ENCODE measurements around the gene COL4A1.
A peak's percentile ranks its signal among the peaks of the same experiment; 100 is the strongest.

Gene COL4A1

DNA sequence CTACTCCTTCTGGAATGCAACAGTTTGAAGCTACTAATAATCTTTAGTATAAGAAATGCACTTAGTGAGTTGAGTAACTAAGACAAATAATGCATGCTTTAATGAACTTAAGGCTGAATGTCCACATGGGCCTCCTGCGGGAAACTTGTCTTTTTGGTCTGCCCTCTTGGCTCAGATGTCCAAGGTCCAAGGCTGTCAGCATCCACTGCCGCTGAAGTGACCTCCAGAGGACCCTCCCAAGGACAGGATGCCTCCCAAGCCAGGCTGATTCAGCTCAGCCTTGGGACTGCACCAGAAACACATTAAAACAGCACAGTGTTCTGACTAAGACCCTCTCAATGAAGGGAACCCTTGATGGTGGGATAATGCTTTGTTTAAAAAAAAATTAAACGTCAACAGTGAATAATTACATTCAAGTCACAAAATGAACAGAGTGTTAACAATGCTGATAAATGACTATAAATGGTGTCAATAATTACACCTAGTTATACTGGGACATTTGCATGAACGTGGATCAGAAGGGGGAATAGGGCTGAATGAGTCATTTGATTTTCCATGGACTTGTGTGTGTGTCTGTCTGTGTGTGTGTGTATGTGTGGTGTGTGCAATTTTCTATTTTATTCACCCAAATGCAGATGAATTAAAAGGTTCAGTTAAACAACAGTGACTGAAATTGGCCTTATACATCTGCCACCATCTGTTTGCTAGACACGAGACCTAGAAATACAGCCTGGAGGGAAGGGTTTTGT, 150.5 kb downstream of the COL4A1 start:
- DNase-seq, result no peak

DNA sequence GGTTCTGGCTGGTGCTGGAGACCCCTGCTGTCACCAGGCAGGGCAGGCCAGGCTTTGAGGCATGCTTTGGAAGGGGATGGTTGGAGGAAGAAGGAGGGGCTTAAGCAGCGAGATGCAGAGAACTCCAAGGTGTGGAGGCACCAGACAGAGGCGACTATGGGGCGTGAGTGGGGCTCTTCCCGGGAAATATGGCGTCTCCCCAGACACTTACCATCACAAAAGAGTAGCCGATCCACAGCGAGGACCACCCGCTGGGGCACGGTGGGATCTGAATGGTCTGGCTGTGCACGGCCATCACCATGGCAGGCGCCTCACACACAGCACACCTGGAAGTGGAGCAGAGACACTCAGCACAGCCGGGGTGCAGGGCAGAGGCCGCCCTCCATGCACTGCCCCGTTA, 151.9 kb downstream of the COL4A1 start:
- no peak for DNase-seq

DNA sequence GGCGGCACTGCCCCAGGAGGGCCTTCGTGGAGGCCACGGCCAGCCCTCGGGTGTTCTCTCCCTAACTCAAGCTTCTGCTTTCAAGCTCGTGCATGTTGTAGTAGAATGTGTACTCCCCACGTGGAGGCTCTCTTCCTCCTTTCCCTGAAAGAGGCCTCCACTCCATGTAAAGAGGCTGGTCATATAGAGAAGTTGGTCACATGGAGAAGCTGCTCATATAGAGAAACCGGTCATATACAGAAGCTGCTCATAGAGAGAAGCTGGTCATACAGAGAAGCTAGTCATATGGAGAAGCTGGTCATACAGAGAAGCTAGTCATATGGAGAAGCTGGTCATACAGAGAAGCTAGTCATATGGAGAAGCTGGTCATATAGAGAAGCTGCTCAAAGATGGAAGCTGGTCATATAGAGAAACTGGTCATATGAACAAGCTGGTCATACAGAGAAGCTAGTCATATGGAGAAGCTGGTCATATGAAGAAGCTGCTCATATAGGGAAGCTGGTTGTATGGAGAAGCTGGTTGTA, 152.5 kb downstream of the COL4A1 start:
- DNase-seq, result no peak

DNA sequence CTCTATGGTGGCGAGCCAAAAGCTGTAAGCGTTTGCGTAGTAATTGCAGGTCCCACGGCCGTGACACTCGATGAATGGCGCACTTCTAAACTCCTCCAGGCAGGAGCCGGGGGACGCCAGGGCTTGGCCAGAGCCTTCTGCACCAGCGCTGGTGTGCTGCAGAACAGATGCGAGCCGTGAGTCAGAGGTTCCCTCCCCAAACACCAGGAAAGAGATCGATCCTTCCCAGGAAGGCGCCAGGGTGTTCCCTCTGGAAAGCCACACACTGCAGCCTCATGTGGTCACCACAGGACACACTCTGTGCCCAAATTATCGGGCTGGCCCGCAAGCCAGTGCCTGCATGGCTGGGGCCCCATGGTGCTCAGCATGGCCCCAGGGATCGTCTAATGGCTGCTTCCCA, 154.6 kb downstream of the COL4A1 start:
- no peak for DNase-seq

DNA sequence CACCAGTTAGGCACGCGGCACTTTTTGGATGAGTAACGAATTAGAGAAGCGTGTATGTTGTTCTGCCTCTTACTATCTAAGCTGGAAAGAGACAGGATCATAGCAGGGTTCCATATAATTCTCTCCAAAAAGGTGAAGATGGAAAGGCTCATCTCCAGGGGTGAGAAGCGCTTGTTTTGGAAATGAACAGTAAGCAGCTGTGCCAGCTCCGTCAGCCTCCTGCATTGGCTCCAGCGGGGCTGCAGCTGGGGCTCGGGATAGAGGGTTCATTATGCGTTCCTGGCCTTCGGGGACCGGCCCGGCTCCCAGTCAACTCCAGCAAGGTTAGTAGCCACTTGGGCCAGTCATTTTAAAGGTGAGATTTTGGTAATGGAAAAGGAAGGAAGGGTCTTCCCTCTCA, 155.5 kb downstream of the COL4A1 start:
- no peak for DNase-seq

DNA sequence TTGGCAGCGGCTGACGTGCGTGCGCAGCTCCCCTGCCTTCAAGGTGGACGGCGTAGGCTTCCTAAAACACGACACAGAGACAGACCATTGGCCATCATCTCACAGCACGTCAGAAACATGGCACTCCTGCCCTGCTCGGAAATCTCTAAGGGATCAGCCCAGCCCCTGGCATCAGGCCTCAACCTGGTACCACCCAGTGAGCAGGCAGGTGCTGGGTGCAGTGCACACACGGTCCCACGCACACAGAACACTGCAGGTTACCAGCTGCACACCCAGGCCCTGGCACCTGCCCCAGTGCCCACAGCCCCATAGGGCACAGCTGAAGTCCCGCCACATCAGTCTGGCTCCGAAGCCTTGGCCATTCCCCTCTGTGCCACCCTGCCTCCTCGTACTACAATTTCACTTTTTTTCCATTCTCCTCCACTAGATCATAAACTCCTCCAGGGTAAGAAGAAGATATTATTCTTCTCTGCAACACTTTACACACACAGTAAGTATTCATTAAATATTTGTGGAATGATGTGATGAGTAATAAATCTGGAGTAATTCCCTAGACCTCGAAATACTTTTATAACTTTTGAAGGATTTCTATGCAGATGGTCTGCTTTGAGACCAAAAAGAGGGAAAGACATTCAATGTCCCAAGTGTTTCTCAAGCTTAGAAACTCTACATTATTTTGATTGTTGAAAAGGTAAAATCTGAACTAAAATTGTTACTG, 156.4 kb downstream of the COL4A1 start:
- no peak for DNase-seq

DNA sequence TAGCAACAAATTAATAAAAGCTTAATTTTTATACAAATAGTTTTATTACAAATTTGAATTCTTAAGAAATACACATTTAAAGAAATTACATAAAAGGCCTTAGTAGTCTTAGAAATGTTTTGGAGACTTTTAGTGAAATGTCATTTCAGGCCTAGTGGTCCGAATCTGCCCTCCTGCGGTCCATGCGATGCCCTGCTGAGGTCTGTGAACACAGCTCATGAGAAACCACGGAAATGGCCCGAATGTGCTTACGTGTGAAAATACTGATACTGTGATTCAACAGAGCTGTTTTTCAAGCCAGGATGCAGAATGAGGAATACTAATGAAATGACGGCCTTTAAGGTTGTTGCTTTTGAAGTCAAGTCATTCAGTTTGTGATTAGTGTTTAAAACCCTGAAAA, 157.9 kb downstream of the COL4A1 start:
- no peak for DNase-seq

DNA sequence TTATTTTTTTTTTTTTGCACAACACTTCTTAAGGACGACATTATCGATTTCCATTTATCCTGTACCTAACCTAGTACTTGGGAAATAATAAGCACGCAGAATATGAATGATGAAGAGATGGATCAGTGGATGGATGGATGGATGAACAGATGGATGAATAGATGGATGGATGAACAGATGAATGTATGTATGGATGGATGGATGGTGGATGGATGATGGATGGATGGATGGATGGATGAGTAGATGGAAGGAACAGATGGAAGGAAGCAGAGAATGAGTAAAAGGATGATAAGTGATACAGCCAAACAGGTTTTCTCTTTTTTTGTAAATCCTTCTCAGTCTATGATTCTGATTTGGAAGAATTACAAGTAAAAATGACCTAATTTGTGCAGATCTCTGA, 166.9 kb downstream of the COL4A1 start:
- no peak for DNase-seq

DNA sequence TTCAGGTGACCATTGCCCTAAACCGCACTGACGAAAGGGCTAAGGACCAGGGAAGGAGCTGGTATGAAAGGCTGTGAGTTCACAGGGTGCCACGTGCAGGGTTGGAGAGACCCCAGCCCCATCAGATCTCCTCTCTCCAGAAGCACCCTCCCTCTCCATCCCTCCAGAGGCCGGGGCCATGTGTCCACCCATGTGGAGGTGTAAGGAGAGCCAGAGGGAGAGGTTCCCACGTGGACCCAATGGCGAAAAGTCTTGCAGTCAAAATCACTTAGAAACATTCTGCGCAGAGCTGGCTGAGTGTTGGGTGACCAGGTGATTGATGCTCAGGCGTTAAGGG, 168.3 kb downstream of the COL4A1 start:
- DNase-seq, result no peak

DNA sequence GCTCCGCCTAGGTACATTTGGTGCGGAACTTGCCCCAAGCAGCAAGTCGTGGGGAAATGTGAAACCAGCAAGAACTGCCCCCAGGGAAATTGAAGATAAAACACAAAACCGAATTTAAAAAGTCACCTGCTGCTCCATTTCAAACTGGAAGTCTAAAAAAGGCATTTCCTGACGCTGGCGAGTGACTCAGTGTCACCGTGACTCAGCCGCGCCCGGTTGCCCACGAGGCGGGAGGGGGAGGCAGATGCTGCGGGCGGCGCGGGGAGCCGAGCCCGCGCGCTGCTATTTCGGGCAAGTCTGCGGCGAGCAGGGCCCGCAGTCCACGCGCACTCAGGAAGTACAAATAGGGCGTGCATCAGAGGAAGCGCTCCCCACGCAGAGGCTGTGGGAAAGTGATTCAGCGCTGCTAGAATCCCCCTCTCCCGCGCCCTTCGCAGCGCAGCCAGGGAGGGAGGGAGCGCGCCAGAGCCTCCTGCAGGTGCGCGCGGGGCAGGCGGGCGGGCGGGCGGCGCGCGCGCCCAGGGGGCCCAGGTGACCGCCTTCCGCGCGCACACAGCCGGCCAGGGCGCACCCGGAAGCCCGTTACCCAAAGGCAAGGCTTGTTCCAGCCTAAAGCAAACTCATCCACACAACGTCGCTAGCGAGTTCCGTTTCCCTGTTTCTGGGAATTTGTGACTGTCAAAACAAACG, 168.8 kb downstream of the COL4A1 start:
- DNase-seq, result peak; percentile 50

DNA sequence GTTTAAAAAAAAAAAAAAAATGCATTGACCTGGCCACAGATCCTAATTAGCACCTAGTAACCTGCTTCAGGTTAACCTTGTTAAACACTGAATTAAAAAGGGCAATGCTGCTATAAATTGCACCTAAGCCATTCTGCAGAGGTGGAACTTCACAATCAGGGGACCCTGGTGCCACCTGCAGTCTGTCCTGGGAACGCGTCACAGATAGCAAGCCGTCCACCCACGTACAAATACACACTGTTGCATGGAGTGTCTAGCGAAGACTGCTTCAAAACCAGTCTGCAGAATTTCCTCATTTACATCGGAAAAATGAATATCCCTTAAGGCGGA, 169.3 kb downstream of the COL4A1 start:
- DNase-seq, result no peak

DNA sequence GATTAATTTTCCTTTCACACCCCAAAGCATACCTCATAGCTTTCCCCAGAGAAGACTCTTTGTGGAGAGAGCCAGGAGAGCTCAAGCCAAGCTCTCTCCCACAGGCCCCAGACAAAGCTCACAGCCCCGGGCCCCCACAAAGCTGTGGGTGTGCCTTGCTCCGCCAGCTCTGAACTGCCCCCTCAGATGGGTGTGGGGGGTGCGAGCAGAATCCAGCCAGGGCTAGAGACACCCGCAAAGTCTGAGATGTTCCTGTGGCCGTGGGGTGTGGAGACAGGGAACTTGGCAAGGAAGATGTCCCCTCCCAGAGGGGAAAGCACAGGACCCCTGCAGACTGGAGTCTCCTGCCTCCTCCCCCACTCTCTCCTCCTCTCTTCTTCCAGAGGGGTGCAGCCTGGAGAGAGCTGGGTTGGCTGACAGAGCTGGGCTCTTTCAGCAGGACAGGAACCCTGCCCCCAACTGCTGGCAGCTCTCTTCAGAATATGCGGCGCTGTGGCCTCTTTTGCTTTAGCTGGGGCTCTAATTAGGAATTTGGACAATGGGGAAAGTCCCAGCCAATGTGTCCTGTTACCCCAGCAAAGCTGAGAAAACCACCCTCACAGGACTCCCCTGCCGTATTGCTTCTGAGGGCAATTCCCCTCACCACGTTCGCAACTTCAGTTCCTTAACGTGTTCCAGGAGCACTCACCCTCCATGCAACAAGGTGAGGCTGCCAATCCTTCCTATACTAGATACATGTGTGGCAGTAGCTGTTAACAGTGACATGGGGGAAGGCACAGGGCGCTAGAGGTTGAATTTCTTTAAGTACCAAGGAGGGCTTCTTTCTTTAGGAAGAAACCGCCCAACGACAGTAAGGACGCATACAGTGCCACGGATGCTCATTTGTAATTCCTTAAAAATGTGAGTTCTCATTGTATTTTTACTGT, 170.0 kb downstream of the COL4A1 start:
- DNase-seq, result no peak

DNA sequence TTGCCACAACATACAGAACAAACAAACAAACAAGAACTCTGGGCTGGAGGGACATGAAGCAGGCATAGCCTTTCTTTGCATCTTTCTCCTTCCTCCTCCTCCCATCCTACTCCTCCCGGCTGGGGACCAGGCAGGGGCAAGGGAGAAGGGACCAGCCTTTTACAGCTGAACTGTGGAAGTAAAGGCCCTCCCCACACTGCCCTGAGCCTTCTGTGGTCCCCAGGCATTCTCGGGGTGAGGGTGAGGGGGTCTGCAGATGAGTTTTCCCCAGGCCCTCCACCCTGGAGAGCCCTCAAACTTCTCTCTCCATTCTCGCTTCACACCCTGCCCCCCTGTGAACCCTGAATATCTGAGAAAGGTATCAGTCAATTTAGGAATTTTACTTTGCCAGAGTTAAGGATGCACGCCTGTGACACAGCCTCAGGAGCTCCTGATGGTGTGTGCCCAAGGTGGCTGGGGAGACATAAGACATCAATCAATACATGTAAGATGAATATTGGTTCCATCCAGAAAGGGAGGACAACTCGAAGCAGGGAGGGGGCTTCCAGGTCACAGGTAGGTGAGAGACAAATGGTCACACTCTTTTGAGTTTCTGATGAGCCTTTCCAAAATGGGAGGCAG, 170.9 kb downstream of the COL4A1 start:
- DNase-seq, result no peak

DNA sequence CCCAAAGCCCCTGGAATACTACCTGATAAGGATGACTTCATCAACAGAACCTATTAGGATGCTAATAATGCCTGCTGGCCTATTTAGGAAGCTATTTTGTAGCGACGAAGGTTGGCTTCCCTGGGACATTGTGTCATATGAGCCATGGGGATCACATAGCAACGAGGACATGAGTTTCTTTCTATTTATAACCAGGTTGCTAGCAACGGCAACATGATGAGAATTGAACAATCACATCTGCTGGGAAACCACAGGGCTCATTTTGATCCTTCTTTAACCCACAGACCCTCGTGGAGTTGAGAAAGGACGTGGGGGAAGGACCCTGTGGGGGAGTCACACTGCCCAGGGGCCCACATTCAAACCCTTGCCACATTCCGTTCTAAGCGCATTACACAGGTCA, 172.2 kb downstream of the COL4A1 start:
- DNase-seq, result no peak

DNA sequence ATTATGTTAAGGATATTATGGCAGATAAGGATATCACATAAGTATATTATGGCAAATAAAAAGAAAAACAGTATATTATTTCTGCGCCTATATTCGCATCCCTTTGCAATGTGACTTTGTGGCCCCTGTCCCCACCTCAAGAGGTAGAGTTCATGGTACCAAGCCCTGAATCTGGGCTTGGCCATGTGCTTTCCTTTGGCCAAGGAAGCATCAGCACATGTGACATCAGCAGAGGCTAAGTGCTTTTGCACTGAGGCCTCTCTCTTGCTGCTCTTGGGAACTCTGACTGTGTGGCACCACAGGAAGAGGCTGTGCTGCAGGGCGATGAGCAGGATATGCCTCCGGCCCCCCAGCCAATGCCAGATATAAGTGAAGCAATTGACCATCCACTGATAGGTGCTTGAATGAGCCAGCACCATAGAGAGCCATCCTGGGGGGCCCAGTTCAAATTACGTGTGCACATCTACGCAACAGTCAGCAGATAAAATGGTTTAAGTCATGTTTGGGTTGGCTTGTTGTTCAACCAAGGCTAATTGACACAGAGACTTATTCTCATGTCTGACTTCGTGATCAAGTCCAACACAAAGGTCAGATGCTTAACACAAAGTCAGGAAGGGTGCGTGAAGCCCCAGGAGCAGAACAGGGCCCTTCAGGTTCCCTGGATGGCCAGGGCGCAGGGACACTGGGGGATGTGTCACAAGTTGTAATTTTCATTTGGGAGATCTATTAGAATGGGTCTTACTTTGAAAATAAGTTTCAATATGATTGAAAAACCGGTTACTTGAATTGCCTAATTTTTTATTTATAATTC, 173.3 kb downstream of the COL4A1 start:
- no peak for DNase-seq

DNA sequence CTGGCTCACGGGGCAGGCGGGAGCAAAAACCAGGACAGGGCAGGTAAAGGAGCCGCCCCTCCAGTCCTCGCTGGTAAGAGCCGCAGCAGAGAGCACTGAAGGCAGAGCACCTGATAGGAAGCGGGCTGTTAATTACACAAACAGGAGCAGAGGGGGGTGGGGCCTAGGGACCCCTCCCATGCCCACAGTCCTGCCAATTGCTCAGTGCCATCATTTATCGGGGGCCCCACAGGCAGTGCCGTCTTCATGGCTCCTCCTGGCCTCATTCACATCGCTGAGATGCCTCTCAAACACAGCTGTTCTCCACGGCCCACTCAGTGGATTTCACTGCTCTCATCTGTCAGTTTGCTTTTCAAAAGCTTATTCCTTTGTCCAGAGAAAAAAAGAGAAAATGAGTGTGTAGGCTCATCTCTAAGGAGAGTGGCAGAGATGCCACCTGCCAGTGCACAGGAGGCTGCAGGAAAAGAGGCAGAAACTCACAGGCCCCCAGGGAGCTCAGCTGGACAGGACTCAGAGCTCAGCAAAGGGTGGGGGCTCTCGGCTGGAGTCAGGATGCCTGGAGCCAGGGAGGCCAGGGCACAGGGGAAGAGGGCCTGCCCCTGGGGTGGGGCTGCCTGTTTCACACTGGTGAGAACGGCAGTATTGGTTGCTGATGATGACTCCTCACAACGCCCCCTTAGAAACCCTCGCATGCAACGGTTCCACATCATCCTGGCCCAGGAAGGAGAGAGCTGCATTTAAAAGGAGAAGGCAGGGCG, 174.6 kb downstream of the COL4A1 start:
- DNase-seq, result no peak

DNA sequence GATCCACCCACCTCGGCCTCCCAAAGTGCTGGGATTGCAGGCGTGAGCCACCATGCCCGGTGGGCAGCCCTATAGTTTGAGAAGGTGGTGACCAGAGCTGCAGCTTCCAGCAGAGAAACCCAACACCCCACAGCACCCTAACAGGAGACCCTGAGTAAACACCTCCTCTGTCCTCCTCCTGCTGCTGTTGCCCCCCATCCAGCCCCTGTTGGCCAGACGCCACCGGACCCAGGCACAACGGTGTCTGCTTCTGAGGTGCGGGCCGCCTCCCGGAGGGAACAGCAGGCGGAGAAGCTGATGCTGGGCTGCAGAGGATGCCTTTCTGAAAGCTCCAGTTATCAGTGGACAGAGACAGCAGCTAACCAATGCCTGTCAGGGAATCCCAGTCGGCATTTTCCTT, 175.5 kb downstream of the COL4A1 start:
- no peak for DNase-seq

DNA sequence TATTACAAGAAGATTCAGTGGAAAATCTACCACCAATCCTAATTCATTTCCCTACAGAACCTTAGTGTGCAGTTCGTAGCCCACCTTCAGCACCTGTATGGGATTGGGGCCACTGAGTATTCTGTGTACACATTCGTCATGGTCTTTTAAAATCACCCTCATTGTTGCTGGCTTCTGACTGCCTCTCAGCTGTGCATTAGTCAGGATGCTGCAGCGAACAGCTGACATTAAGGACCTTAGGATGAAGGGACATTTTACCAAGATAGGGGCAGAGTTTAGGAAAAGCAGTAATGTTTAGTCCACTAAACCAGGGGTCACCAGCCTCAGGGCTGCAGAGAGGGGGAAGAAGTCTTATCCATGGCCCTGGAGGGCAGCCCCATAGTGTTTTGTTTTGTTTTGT, 176.5 kb downstream of the COL4A1 start:
- no peak for DNase-seq

DNA sequence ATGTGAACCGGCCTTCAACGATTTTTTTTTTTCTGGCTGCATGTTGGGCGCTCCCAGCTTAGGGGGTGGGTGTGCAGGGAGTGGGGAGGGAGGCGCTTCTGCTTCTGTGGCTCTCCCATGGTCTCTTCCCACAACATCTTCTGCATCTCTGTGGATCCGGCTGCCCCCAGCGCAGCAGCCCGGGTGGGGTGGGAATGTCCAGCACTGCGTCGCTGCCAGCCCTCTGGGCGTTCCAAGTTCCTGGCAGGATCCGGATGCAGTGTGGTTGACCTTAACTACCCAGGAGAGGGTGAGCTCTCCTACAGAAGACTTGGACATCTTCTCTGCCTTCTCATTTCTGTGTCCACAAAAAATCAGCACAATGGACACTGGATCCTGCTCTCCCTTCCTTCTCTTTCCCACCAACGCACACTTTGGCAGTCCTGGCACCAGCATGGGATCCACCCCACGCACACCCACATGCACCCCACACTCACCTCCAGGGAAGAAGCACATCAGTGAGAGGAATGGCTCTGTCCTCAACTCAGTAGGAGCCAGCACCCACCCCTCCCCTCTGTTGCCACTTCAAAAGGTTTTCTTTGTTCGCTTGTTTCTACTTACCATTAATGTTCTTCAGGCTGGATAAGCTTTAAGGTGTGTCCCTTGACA, 177.3 kb downstream of the COL4A1 start:
- no peak for DNase-seq

DNA sequence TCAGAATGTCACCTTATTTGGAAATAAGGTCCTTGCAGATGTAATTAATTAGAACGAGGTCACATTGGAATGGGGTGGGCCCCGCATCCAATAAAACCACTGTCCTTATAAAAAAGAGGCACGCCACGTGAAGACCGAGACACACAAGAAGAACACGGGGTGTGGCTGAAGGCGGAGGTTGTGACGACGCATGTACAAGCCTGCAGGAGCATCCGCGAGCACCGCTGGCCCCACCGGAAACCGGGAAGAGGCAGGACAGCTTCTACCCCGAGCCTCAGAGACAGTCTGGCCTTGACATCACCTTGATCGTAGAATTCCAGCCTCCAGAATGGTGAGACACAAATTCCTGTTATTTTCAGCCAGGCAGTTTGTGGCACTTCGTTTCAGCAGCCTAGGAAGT, 177.9 kb downstream of the COL4A1 start:
- no peak for DNase-seq
